NCI-H1092 treated with DMSO at 0.1 percent for 48 hours (cell line): ENCODE data around the gene FKBP5.
"Not testable (repeated sequence)": the region's sequence is repeated elsewhere in the genome, so short reads cannot be mapped to it uniquely, and the experiment has no call there.

Experiments
- DNase-seq: peaks from one replicate; lab custom pipeline; 2025; lab: John Stamatoyannopoulos, UW

Gene FKBP5

DNA sequence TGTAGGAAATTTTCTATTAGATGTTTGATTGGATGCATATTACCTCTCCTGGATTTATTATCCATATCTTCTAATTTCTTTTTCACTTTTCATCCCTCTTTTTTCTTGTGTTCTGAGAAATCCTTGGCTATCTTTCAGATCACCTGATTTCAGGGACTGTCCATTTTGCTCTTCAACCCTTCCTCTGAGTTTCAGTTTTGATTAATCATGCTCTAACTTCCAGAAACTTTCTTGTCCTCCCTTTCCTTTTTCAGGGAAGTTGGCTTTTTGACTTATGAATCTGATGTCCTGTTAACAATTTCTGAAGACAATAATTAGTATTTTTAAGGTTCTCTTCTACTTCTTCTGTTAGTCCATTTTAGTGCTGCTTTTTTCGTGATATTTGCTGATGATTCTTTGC is 79.1 kb downstream of the FKBP5 start:
- DNase-seq: no peak

DNA sequence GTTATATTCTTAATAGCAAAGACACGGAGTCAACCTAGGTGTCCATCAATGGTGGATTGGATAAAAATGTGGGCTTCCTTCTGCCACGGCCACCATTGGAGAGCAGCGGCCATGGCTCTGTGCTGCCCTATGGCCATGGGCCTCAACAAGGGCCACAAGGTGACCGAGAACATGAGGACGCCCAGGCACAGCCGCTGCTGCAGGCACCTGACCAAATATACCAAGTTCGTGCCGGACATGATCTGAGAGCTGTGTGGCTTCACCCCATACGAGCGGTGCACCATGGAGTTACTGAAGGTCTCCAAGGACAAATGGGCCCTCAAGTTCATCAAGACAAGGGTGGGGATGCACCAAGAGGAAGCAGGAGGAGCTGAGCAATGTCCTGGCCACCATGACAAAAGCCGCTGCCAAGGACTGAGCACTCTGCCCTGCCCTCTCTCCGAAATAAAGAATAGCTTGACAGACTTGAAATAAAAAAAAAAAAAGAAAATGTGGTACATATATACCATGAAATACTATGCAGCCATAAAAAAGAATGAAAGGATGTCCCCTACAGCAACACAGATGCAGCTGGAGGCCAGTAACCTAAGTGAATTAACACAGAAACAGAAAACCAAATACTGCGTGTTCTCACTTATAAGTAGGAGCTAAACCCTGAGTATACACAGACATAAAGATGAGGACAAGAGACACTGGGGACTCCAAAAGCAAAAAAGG is 81.0 kb downstream of the FKBP5 start:
- DNase-seq: no peak

DNA sequence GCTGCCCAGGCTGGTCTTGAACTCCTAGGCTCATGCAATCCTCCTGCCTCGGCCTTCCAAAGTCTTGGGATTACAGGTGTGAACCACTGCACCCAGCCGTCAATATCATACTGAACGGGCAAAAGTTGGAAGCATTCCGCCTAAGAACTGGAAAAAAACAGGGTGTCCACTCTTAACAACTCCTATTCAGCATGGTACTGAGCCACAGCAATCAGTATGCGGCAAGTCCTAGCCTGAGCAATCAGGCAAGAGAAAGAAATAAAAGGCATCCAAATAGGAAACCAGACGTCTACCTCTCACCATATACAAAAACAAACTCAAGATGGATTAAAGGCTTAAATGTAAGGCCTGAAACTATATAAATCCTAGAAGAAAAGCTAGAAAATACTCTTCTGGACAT is 83.1 kb downstream of the FKBP5 start:
- no peak for DNase-seq

DNA sequence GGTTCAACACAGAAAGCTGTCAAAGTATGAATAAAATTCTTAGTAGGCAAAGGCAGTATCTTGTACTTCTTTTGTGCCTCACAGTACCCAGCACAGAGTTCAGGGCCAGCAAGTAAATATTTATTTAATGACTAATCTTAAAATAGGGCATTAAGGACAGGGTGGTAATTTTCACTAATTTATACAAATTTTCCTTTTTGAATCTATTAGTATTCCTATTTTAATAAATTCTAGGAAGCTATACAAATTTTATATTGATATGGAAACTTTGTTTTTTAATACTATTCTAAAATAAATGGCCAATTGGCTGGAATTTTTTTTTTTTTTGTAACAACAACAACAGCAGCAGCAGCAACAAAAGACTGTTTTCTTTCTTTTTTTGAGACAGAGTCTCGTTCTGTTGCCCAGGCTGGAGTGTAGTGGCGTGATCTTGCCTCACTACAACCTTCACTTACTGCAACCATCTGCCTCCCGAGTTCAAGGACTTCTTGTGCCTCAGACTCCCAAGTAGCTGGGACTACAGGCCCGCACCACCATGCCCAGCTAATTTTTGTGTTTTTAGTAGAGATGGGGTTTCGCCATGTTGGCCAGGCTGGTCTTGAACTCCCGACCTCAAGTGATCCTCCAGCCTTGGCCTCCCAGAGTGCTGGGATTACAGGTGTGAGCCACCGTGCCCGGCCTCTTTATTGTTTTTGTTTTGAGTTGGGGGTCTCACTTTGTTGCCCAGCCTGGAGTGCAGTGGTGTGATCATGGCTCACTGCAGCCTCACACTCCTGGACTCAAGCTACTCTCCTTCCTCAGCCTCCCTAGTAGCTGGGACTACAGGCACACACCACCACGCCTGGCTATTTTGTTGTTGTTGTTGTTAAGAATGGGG is 85.2 kb downstream of the FKBP5 start:
- no peak for DNase-seq

DNA sequence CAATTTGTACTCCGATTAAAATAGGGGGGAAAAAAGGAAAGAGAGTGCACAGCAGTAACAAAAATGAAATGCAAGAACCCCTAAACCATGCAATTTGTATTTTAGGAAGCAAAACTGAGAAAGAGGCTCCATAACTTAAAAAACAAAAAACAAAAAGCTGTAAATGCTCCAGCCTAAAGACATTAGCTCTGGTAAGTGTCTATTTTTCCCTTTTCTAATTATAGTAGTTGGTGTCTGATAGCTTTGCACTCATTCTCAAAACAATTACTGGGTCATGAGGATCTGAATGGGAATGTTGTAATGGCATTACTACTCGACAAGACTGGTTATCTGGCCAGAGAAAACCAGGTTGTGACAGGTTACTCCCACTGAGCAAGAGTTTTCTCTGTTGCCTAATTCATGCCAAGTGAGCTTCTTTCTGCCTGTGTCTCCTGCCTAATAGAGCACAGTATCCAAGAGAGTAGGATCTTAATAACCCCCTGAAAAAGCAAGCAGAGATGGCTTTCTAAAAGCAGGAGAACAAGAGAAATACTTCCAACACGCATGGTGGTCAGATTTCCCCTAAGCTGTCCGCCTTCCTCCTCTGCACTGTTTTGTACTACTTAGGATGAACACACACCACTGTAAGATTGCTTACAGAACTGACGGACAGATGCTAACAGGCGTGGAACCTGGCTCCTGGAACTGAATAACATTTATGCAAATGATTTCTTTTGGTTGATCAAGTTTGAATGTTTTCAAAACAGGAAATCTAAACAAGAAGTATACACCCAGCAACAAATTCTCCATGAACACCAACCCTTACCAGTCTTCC is 86.4 kb downstream of the FKBP5 start:
- no peak for DNase-seq

DNA sequence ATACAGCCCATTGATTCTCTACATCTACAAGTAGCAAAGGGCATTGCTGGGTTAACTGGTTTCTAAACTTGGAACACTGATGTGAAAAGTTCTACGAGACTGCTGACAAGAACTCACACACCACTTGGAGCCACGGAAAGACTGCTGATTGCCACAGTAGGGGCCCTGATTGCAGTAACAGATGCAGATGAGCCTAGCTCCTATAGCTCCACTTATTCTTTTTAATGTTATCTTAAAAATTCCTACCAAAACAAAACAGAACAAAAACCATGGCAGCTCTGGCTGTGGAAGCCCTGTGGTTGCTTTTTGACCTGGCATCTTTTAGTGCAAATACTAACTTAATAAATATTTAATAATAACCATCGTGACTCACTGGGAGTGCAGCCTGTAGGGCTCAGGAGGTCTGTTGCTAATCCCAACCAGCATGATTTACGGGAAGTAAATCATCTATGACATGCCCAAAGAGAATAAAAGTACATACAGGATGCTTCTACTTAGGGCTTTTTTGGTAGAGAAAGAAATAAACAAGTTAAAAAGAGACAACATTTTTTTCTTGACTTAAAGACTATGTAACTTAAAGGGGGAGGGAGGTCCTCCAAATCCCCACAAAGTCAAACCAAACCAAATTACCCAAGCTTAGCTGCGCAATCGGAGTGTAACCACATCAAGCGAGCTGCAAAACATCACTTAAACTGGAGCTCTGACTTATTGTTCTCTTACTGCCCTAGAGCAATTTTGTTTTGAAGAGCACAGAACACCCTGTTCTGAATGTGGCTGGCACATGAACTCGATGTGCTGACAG is 87.2 kb downstream of the FKBP5 start:
- no peak for DNase-seq

DNA sequence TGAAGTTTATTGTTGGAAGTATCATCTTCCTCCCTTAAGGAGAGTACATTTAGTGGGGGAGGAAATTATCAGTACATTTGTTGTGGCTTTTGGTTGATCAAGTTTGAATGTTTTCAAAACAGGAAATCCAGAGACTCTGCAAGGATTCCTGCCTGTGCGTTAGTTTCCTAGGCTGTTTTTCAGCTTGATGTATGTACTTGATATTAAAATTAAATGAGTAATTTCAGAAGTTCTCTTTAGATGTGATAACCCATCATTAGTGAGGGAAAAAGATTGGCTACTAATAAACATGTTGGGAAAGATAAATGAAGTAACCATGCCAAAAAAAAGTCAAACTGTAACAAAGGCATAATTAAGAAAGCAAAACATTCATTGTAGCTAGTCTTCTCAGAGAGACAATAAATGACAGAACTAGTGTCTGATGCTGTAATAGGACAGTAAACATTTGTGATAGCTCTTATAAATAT is 88.0 kb downstream of the FKBP5 start:
- no peak for DNase-seq

DNA sequence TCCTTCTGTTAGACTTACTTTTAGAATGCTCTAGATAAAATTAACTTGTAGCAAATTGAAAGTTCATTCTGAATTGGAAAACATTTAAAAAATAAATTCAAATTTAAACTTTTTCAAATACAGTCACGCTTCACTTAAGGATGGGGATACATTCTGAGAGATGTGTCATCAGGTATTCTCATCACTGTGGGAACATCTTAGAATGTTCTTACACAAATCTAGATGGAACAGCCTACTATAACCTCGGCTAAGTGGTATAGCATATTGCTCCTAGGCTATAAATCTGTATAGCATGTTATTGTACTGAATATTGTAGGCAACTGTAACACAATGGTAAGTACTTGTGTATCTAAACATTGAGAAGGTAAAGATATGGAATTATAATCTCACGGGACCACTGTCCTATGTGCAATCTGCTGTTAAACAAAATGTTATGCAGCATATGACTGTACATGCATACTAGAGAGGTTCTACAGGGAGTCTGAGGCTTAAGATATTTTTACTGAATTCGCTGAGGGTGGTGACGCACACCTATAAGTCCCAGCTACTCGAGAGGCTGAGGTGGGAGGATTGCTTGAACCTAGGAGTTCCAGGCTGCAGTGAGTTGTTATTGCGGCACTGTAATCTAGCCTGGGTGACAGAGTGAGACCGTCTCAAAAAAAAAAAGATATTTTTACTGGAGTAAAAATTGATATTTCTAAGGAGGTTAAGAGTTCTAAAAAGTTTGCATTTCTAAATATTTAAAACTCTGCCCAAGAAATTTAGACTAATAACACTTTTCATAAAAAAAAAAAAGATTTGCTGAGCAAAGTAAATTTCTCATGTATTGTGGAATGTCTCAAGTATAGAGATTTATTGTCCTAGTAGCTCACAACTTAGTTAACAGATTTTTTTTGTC is 88.7 kb downstream of the FKBP5 start:
- DNase-seq: no peak

DNA sequence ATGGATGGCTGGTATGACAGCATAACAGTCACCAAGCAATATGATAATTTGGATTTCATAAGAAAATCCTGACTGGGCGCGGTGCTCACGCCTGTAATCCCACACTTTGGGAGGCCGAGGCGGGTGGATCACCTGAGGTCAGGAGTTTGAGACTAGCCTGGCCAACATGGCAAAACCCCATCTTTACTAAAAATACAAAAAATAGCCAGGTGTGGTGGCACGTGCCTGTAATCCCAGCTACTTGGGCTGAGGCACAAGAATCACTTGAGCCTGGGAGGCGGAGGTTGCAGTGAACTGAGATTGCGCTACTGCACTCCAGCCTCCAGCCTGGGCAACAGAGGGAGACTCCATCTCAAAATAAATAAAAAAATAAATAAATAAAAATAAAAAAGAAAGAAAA is 90.1 kb downstream of the FKBP5 start:
- not testable (repeated sequence) for DNase-seq

DNA sequence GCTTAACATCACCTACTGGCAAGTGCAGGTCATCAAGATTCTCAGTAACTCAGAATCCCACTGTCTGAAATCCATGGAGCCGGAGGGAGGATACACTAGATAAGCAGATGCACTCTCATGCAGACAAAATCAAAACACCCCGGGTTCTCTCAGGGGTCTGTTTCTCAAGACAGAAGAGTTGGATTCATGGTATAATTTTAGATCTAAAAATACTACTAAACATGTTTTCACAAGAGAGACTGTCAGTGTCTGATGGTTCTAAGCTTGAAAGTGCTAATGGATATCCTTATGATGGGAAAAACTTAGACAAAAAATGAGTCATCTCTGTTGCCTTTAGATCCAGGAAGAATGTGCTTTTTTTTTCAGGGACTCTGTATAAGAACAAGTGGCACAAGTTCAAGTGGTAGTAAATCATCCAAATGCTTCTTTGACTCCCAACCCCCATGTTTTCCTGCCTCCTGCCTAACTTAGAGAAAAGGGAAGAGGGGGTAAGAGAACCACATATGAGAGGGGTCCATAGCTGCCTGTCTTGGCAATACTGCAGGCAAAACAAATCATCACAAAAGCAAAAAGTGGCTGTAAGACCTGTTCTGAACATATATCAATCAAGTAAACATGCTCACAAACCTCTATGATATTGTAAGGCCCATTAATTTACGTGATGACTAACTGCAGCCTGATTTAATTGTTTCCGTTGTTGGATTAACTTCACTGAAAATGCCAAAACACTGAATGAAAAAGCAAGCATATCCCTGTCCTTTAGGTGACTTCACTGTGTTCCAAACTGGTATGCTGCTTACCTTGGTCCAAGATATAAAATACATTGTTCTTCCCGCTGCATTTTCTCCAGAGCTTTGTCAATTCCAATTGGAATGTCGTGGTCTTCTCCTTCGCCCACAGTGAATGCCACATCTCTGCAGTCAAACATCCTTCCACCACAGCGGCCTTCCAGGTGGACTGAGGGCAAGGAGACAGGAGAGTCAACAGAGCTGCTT is 92.0 kb downstream of the FKBP5 start:
- no peak for DNase-seq

DNA sequence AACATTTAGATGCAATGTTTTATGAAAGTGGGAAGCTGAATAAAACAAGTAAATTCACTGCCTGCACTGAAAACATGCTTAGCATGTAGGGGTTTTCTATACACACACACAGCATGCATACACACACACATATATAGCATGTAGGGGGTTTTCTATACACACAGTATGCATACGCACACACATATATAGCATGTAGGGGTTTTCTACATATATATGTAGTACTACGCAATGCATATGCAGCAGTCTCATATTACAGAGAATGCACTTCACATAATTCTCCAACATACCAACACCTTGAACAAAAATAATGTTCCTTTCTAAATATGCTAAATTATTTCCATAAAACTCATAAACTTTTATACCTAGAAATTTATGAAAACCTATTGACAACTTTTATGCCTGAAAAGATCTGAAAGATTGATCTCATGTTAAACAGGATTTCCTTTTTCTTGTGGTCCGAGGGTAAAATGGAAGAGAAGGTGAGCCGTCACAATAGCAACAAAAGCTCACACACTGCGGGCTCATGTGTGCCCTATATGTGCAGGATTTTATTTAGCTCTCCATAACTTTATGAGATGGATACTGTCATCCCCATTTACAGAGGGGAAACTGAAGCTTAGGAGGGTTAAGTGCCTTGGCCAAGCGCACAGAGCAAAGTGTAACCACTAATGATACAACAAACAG is 94.1 kb downstream of the FKBP5 start:
- DNase-seq: no peak

DNA sequence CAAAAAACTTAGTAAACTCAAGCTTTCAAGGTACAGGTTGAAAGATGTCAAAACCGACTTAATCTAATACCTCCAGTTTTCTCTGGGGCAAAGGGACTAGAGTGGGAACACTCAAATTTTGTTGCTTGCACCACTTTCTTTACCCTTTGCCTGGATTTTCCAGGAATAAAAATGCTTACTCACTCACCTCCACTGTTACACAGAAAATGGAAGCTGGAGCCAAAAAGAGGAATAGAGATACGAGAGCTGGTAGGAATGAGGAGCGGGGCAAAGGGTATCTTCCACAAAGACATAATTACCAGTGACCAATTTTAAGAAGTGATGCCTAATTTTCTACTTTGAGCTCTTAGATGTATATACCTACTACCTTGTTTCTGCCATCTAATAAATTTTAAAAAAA is 96.5 kb downstream of the FKBP5 start:
- no peak for DNase-seq

DNA sequence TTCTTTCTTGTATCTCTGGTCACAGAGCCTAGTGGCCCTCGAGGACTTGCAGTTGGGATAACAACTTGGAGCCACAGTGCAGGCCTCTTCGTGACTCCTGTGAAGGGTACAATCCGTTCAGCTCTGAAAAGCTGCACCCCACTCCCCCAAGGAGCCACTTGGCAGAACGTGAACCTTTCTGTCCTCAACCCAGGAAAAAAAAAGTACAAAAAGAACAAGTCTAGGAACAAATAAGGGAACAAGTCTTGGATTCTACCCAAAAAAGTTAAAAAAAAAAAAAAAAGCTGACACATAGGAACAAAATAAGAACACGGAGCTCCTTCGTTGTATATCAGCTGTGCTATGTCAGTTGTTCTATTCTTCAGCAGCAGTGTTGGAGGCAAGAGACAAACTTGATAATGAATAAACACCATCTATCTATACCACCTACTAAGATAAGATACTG is 98.1 kb downstream of the FKBP5 start:
- no peak for DNase-seq

DNA sequence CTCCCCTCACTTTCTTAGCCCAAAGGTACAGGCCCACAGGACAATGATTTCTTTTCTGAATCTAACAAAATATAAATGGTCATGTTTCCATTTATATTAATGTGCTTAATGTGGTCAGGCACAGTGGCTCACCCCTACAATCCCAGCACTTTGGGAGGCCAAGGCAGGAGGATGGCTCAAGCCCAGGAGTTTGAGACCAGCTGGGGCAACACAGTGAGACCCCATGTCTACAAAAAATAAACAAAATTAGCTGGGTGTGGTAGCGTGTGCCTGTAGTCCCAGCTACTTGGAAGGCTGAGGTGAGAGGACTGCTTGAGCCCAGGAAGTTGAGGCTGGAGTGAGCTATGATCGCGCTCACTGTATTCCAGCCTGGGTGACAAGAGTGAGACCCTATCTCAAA is 98.8 kb downstream of the FKBP5 start:
- DNase-seq: no peak

DNA sequence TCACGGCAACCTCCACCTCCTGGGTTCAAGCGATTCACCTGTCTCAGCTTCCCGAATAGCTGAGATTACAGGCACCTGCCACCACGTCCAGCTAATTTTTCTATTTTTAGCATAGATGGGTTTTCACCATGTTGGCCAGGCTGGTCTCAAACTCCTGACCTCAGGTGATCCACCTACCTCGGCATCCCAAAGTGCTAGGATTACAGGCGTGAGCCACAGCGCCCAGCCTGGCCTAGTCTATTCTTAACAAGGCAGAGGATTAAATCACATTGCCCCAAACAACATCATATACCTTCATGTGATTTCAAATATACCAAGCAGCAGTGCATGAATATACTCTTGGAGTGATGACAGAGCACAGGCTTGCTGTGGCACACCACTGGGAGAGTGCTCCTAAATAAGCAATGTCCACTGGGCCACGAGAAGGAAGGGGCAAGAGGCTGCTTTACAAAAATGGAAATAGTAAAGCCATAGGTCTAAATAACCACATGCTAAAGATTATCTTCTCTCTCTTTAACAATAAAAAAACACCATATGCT is 99.4 kb downstream of the FKBP5 start:
- DNase-seq: no peak

DNA sequence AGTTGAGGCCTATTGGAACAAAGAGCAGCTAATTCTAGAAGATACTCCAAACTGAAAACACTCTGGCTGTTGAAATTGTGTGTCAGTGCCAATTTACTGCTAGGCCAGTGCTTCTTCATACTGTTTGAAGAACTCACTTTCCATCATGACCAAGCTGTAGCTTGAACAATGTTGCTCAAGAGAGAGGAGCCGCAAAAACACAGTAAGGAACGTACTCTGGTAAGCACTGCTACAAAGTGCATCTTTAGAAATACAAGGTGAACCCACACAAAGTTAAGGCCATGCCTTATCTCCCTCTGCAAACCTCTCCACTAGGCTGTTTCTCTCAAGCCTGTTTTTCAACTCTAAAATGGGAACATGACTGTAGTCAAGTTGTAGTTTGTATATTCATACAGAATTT is 101.5 kb downstream of the FKBP5 start:
- no peak for DNase-seq

DNA sequence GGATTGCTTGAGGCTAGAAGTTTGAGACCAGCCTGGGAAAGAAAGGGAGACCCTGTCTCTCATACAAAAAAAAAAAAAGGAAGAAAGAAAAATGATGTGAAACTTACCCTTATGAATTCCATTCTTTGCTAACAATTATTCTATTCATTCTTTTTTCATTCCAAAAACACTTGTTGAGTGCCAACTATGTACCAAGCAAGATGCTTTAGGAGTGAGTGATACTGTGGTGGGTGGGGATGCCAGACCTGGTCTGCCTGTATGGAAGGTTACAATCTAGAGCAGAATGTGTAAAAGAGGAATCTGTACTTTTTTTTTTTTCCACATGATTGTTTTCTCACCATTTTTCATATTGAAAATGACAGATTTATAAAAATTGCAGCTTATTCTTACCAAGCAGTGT is 102.2 kb downstream of the FKBP5 start:
- no peak for DNase-seq

DNA sequence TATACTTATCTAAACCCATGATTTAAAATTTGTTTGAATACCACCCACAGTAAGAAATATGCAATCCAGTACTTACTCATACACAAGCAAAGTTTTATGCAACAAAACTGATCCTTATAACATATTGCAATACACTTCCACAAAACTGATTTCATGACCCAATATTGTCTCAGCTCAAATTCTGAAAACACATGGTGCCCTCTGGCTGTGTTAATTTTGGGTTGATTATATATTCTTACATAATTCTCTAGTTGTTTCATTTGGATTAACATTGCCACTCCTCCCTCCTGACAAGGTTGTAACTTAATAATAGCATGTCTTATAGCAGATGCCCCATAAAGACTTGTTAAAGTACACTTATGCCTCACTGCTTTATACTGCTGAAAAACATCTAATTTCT is 103.1 kb downstream of the FKBP5 start:
- no peak for DNase-seq
